Superior temporal gyrus (tissue), 1 donor: ENCODE measurements around the gene PTPN14.

Experiments
- DNase-seq: peaks from one replicate; pipeline ENCODE4 v3.0.0-alpha.2; 2016; ENCODE audit errors: extremely low spot score

The PTPN14 gene

DNA sequence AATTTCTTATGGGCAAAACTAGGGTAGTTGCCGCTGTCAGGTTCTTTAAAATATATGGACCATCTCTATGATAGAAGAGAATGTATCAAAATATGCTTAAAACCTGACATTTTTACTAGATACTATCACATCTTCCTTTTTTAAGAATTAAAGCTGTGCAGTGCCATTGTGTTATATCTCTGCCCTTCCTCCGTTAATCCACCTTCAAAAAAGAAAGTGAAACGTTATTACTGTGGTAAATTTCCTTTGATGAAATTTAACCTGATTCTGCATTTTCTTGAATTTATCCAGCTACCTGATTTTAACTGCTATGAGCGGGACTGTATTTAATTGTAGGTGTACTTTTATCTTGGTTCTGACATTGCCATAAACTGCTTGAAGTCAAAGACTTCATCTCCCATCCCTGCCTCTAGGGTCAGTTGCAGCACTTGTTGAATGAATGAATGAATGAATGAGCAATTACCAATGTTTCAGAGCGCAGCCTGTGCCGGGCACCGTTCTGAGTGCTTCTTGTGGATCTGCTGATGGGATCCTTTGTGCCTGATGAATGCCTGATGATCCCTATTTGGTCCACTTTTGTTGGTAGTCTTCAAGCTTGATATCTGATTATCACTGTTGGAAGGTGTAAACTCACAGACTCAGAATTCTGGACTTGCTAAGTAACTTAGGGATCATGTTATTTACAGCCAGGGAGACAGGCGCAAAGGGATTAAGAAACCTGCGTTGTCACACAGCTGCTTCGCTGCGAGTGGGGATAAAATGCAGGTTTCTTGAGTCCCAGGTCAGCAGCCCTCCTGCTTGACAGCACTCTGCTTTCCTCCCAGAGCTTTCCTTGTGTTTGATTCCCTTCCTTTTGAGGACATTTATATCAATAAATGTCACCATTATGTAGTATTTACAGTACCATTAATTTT, 240.4 kb downstream of the PTPN14 start:
- no peak for DNase-seq

GRCh38 chr1:214310010-214310409, 241.4 kb downstream of the PTPN14 start:
- no peak for DNase-seq

DNA sequence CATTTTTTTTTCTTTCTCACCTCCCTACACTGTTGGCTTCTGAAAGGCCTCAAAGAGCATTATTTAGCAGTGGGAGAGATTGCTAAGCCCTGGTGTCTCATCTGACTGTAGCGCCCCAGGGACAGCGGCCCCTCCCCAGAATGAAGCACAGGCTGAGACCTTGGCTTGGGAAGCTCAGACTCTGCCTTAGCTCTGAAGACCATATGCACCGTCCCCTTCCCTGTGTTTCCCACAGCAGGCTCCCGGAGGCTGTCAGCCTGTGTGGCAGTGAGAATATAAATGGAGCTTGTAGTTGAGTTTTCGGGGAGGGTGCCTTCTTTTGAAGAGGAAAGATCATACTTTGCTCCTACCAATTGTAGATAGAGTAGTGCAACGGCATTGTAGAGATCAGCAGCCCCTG, 245.1 kb downstream of the PTPN14 start:
- DNase-seq: no peak

DNA sequence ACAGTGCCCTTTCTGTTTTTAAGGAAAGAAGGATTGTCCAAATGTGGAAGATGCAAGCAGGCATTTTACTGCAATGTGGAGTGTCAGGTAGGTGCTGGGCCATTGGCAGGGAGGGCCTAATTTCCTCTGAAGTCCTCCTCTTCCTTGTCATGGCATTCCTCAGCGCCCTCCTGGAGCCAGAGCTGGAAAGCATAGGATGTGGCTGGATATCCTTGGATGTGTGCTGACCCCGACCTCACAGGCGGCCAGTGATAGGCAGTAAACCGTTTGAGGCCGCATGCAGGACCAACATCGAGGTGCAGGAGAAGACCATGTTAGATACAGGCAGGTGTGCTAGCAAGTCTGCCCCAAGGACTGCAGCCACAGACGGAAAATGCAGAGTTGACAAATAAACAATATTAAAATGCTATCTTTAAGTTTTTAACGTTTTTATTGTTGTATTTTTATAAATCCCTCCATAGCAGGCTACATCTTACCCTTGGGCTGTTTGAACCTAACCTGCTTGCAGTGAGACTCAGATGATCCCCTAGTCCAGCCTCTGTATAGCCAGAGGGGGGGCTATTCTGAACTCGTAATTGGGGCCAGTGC, 246.1 kb downstream of the PTPN14 start:
- no peak for DNase-seq

GRCh38 chr1:214303141-214303930, 248.1 kb downstream of the PTPN14 start:
- no peak for DNase-seq

DNA sequence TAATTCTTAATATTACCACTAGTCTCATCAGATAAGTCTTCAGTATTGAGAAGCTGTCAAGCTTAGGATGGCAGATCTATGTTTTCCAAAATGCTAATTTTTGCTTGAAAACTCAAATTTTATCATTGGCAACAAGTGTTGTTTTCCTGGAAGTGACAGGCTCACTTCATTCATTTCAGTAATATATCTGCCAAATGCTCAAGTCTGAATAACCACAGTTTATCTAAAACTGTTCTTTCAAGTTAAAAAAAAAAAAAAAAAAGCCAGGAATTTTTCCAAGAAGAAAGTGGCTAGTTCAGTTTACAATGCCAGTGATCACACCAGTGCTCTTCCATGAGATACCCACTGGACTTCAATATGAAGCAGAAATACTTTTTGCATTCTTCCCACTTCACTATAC, 249.9 kb downstream of the PTPN14 start:
- no peak for DNase-seq

DNA sequence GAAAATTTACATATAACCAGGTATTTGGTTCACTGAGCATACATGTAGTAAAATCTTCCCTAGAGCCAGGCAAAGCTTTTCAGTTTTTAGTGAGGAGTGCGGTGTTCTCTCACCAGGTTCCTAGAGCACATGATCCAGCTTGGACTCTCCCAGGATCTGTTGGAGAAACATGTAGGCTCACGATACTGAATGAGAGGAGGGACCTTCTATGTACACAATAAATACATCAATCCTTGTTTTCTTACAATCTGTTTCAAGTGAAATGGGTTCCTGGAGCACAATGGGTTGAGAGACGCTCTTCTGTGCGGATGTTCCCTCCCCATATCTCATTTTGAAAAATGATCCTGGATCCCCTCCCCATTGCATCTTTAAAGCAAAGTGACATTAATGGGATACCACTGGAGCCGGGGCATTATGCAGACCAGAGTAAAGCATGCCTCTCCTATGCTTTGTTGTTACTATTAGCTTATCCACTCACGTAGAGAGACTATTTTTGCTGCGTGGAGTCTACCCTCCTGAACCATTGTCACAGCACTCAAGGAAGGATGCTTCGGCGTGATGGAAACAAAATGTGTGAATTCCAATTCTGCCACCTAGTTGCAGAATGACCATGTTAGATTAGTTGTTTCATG, 251.1 kb downstream of the PTPN14 start:
- DNase-seq: no peak
